ENCODE results near the gene CPN1.

The CPN1 gene

GRCh38 chr10:100076750-100077149 lies 4.9 kb downstream of the CPN1 start:
- DNase-seq (ENCODE audit: low read depth in 2 of 2) = no peak

DNA sequence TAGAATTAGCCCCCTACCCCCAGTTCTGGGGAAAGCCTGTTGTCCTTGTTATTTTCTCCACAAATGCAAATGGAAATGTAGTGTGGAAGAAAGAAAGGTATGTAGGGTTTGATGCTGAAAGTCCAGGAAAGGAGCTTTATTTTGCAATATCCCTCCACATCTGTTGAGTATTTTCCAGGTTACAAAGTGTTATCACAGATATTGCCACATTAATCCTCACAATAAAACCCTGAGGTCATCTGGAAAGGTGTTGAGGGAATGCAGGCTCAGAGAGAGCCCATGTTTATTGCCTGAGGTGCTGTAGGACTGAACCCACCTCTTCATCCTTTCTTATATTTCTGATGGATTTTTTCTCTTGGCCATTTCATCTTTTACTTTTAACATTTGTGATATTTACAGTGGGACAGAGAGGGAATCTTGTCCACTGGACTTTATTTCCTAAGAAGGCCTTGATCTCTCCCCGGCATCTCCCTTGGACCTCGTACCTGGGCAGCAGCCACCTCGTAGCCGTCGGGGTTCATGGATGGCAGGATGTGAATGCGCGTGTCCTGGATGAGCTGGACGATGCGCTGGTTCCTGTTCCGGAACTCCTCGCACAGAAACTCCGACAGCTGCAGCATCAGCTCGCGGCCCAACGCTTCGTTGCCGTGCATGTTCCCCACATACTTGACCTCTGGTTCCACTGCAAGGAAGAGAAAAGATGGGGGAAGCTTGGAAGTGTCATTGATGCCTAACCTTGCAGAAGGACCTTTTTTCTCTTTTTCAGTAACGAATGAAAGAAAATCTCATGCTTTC lies 6.0 kb downstream of the CPN1 start:
- DNase-seq (ENCODE audit: low read depth in 2 of 2) = no peak

- DNase-seq (ENCODE audit: low read depth in 2 of 2) = no peak
Measured at GRCh38 chr10:100072514-100072913, 9.2 kb downstream of the CPN1 start.

- no peak for DNase-seq (ENCODE audit: low read depth in 2 of 2)
Measured at GRCh38 chr10:100071529-100071928, 10.1 kb downstream of the CPN1 start.

DNA sequence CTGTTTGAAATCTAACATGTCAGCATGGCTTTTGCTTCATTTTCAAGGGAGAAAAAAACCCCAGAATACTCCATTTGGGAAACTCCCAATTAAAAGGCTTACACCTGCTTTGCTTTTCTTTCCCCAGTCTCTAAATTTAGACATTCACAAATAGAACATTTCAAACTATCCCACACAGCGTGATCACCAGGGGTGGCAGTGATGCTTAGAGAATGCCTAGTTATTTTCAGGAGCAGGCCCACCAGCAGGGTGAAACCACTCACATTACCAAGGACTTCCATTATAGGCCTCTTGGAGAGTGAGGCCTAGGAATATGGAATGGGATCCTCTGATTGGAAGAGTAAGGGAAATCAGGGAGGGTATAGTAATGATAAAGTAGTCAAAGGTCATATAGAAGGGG lies 14.2 kb downstream of the CPN1 start:
- no peak for DNase-seq (ENCODE audit: low read depth in 2 of 2)

DNA sequence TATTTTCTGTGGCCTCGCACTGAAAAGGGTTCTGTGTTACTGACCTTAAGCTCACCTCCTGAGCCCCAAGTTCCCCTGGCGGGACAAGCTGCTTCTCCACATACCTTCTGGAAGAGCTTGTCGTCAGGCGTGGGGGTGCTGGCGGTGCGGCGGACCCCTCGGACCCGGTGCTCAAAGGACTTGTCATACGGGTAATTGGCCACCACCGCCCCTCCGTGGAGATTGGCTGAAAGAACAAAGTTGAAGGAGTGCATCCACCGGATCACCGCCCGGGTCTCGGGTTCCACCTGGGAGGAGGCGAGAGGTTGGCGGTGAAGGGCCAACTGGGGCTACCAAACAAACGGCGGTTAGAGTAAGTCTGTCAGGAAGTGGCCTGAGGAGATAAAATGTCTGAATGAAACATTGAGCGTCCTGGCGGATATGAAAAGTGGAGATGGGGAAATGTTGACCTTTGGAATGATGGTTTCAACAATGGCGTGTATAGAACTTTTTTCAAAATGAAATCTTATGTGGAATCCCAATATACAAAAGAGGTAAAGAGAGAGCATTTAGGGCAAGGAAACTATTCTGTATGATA lies 16.5 kb downstream of the CPN1 start:
- no peak for DNase-seq (ENCODE audit: low read depth in 2 of 2)

DNA sequence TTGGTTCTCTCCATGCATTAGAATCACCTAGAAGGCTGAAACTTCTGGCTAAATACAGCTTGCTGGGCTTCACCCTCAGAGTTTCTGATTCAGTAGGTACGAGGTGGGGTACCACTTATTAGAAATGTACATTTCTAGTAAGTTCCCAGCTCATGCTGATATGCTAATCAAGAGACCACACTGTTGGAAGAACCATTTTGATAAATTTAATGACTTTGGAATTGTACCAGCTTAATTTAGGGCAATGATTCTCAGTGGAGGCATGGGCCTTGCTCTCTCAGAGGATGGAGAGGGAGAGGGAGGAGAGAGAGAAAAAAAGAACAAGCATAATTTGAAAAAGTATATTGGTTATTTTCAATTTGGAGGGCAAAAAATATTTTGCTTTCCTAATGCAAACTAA lies 20.3 kb downstream of the CPN1 start:
- DNase-seq (ENCODE audit: low read depth in 2 of 2) = no peak

GRCh38 chr10:100057948-100058347 lies 23.7 kb downstream of the CPN1 start:
- DNase-seq (ENCODE audit: low read depth in 2 of 2) = no peak

- no peak for DNase-seq (ENCODE audit: low read depth in 2 of 2)
Measured at GRCh38 chr10:100053686-100054460, 27.8 kb downstream of the CPN1 start.

GRCh38 chr10:100046021-100046486 lies 35.6 kb downstream of the CPN1 start:
- peak; percentile 57 to 67 for DNase-seq (ENCODE audit: low read depth in 2 of 2)

GRCh38 chr10:100045592-100045991 lies 36.1 kb downstream of the CPN1 start:
- DNase-seq (ENCODE audit: low read depth in 2 of 2) = no peak

GRCh38 chr10:100043796-100044195 lies 37.9 kb downstream of the CPN1 start:
- DNase-seq (ENCODE audit: low read depth in 2 of 2) = no peak

- DNase-seq (ENCODE audit: low read depth in 2 of 2) = no peak
Measured at GRCh38 chr10:100043344-100043743, 38.3 kb downstream of the CPN1 start.

GRCh38 chr10:100041306-100042002 lies 40.2 kb downstream of the CPN1 start:
- no peak for DNase-seq (ENCODE audit: low read depth in 2 of 2)

- DNase-seq (ENCODE audit: low read depth in 2 of 2) = no peak
Measured at GRCh38 chr10:100038561-100039071, 43.1 kb downstream of the CPN1 start.

GRCh38 chr10:100037758-100038315 lies 43.8 kb downstream of the CPN1 start:
- DNase-seq (ENCODE audit: low read depth in 2 of 2) = no peak

DNA sequence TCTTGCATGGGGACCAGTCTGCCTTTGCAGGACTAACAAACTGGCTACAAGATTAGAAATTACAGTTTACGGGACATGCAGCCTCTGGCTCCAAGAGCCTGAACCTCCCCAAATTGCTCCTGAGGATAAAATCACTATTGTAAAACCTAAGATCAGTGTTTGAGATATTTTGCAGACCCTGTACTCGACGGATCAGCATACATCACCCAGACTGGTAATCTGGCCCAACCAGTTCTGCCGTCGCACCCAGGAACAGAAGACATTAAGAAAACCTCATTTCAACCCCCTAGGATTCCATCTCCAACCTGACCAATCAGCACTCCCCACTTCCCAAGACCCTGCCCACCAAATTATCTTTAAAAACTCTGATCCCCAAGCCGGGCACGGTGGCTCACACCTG lies 44.8 kb downstream of the CPN1 start:
- no peak for DNase-seq (ENCODE audit: low read depth in 2 of 2)

DNA sequence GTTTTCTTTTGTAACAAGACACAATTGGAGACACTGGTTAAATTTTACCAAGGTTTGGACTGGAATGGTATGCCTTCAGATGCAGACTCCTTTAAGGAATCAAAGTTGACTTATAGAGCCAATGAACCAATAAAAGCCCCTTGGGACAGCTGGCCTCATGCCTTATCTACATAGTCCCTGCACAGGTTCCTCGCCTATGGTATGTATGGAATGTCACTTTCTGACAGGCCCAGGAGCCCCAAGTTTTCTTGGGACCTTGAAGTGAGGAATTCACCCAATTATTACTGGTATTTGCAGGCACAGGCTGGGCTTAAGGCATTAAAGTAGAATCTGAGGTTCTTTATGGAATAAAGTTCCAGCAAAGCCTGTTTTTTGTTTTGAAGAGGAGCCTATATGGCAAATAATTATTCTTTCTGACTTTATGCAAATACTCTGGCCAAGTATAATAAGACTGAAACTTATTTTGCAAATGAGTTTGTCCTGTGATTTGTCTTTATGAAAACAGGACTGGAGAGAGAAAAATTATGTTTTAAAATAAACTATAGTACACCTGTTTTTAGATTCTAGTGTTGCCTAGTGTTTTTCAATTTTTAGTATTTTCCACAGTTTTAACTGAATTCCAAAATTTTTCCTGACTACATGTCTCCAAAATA lies 47.8 kb downstream of the CPN1 start:
- no peak for DNase-seq (ENCODE audit: low read depth in 2 of 2)

GRCh38 chr10:100027416-100027815 lies 54.3 kb downstream of the CPN1 start:
- DNase-seq (ENCODE audit: low read depth in 2 of 2) = no peak

- DNase-seq (ENCODE audit: low read depth in 2 of 2) = no peak
Measured at GRCh38 chr10:100025576-100025975, 56.1 kb downstream of the CPN1 start.

DNA sequence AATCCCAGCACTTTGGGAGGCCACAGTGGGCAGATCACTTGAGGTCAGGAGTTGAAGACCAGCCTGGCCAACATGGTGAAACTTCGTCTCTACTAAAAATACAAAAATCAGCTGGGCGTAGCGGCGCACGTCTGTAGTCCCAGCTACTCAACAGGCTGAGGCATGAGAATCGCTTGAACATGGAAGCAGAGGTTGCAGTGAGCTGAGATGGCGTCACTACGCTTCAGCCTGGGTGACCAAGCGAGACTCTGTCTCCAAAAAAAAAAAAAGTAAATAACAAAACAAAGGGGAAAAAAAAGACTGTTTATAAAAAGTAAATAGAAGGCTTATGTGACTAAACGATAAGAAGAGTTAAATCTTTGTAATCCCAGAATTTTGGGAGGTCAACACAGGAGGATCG lies 56.9 kb downstream of the CPN1 start:
- no peak for DNase-seq (ENCODE audit: low read depth in 2 of 2)

All from fibroblast of skin of left quadriceps (primary cell).